GM21619 (cell line): Measurements from ENCODE around the gene CDH23.

Experiments
- ATAC-seq: cut with Tn5 transposase; IDR thresholded peaks from one replicate; pipeline ENCODE4 v1.9.1; 2021; ENCODE audit not compliant: unreplicated experiment

CDH23 gene

DNA sequence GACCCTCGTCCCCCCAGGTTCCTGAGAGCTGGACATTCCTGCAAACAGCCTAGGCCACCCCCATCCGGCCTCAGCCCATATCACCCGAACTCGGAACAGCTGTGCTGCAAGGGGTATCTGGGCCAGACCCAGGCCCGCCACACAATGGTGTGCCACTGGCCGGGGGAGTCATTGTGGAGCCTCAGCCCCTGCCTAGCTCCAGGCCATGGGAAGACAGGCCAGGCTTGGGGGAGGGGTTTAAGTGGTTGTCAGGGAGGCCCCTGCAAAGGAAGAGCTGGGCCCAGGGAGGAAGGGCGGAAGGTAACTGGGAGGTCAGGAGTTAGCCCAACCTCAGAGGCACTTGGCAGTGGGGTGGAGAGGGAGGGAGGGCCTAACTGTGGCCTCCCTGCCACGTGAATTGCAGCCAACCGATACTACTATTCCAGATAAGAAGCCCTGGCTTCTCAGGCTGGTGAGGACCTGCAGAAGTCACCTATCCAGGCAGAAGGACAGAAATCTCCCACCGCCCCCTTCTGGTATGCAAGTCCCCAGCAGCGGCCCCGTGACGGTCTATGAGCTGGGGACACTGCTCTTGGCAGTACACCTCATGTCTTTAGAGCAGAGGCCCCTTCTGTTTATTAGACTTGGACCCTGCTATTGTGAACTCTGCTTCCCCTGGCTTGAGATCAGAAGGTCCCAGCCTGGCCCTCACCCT, 349.8 kb downstream of the CDH23 start:
- no peak for ATAC-seq

GRCh38 chr10:71747039-71747531, 350.4 kb downstream of the CDH23 start:
- no peak for ATAC-seq

- ATAC-seq = no peak
These were observed 351.1 kb downstream of the CDH23 start for GRCh38 chr10:71747551-71748523.

- no peak for ATAC-seq
These were observed 352.0 kb downstream of the CDH23 start for GRCh38 chr10:71748671-71749191.

- ATAC-seq = no peak
These were observed 352.7 kb downstream of the CDH23 start for GRCh38 chr10:71749396-71749795.

- no peak for ATAC-seq
These were observed 353.6 kb downstream of the CDH23 start for GRCh38 chr10:71750124-71750841.

DNA sequence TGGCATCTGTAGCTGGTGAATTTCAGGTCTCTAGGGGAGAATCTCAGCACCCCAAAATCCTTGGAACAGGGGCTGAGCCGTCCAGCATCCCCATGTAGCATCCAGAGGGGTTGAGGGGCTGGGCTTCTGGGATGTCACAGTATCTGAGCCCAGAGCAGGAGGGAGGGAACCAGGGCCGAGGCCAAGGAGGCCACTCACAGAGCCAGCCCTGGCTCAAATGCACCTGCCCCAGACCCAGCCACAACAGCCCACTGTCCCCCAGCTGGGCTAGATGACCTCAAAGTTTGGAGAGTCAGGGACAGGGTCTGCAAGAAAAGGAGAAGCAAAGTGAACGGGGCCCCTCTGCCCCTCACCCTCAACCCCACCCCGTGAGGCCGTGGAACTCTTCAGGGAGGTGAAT, 354.3 kb downstream of the CDH23 start:
- no peak for ATAC-seq

DNA sequence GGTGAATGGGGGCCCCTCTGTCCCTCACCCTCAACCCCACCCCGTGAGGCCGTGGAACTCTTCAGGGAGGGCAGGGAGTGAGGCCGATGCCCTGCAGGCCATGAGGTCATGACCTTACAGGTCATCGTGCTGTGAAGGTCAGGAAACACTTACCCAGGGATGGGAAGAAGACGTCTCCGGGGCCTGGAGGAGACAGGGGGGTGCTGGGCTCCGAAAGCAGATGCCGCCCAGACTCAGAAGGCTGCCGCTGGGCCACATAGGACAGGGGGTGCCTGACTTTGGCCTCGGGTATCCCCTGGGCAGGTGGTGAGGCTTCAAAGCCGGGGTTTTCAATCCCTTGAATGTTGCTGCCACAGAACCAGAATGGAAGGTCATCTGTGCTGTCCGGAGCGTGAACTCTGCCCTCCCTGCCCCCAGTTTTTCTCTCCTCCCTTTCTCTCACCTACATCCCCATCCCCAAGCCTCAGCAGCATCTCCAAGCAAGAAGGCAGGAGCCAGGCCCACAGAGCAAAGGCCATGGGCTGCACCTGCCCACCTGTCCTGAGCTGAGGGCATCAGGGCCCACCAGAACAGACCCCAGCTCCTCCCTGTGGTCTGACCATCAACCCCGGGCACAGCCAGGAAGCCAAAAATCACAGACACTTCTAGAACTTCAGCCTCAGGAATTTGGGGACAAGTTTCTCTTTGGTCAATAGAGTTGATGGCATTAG, 354.9 kb downstream of the CDH23 start:
- ATAC-seq = no peak

GRCh38 chr10:71752391-71753090, 355.8 kb downstream of the CDH23 start:
- ATAC-seq = no peak

DNA sequence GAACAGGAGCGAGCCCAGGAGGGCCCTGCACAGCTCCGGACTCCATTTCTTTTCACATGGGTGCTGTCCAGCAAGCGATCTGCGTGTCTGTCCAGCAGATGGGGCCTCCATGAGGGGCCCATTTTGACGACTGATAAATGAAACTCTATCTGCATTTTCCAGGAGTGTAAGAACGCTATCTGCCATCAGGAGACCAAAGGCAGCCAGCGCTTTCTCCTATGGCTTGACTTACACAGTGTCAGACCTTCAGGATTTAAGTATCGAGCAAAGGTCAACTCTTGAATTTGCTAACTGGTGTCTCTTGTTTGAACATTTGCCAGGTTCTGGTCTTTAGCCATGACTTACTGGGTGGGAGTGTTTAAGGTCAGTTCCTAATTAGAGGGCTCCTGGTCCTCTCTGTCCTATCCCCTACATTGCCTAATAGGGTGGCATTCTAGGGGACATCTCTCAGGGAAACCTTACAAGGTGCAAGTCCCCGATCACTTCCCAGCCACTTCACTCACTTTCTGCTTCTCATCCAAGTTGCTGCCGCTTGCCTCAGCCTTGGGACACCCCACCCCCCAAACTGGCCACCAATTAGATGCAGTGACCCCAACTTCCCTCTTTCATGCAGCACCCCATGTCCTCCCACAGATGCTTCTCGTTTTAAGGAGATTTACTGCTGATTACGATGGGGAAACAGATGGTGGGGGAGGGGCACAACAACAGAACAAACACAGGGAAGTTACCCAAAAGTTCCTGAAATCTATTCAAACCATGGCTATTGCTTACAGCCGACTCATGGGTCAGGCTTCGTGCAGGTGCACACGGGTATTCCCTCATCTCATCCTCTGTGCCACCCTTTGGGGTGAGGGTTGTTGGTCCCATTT, 356.6 kb downstream of the CDH23 start:
- no peak for ATAC-seq

DNA sequence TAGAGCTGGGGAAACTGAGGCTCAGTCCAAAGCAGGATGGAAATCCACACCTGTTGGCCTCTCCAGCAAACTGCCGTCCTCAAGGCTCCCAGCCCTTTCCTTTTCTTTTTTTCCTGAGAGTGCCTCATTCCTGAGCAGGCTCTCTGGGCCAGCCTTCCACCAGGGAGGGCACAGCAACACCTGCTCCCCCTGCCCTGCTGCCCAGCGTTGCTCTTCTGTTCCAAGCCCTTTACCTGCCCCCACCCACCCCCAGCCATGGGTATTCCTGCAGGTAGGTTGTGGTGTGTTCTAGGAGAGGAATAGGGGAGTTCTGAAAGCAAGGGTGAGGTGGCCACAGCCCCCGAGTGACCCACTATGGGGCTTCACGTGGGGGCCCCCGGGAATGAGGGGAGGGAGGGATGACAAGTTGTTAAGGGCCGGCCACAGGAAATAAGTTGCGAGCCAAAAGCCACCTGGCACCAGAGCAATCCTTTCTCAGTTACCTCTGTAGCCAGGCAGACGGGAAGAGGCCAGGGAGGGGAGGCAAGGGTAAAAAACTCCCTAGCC, 357.3 kb downstream of the CDH23 start:
- ATAC-seq = no peak

GRCh38 chr10:71754562-71754961, 357.8 kb downstream of the CDH23 start:
- ATAC-seq = no peak

- no peak for ATAC-seq
These were observed 358.6 kb downstream of the CDH23 start for GRCh38 chr10:71755179-71755879.

- ATAC-seq = no peak
These were observed 359.8 kb downstream of the CDH23 start for GRCh38 chr10:71756311-71757191.

DNA sequence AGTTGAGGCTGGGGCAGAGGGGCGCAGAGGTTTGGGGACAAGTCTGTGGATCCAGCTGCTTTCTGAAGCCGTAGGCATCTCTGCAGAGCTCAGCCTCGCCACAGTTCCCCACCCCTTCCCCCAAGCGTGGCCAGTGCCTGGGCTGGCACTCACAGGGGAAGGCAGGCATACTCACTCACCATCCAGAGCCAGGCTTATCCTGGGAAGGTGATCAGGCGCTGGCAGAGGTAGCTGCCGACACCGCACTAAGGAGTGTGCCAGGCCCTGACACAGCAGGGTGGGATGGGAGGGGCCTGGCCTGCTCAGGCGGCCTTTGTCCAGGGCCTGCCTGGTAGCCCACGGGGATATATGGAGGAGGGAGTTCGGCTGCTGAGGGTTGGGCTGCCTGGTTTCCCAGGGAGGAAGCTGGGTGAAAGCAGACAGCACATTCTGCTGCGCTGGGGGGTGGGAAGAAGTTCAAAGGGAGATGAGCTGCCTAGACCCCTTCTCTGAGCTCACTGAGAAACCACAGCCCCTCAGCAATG, 360.7 kb downstream of the CDH23 start:
- no peak for ATAC-seq

- no peak for ATAC-seq
These were observed 364.4 kb downstream of the CDH23 start for GRCh38 chr10:71761105-71761511.
